C1 segment of cervical spinal cord (tissue), 14 donors: Measurements from ENCODE around the gene TNNC1.

Experiments used
- DNase-seq, 14 donors: peaks; one replicate each; lab custom pipeline; 2025; lab: John Stamatoyannopoulos, UW

Gene TNNC1

GRCh38 chr3:52453496-52454249 is at the start of gene TNNC1:
Gene TNNC1, minus strand, starts transcription at chr3:52454041. Its CDS starts 26 bp downstream, at chr3:52454015.
- no peak for DNase-seq

GRCh38 chr3:52502808-52503350 is 49.0 kb upstream of the TNNC1 start:
- DNase-seq: no peak

GRCh38 chr3:52502001-52502400 is 48.2 kb upstream of the TNNC1 start:
- DNase-seq: no peak

GRCh38 chr3:52501046-52501445 is 47.2 kb upstream of the TNNC1 start:
- no peak for DNase-seq

- peak in 7 of 14 donors; percentile 9 to 65 (median 42) for DNase-seq
Observed at GRCh38 chr3:52498137-52499054, 44.6 kb upstream of the TNNC1 start.

GRCh38 chr3:52495777-52496602 is 42.1 kb upstream of the TNNC1 start:
- peak in 1 of 14 donors; percentile 17 for DNase-seq

GRCh38 chr3:52494886-52495495 is 41.1 kb upstream of the TNNC1 start, which contains the start of gene STAB1:
Gene STAB1, plus strand, starts transcription at chr3:52495338. Its CDS starts 76 bp downstream, at chr3:52495414.
- no peak for DNase-seq

GRCh38 chr3:52494445-52494844 is 40.6 kb upstream of the TNNC1 start:
- peak in 1 of 14 donors; percentile 49 for DNase-seq

- DNase-seq: no peak
Observed at GRCh38 chr3:52493232-52494017, 39.6 kb upstream of the TNNC1 start.

- no peak for DNase-seq
Observed at GRCh38 chr3:52492059-52492458, 38.2 kb upstream of the TNNC1 start.

GRCh38 chr3:52490939-52491526 is 37.2 kb upstream of the TNNC1 start:
- DNase-seq: peak in 2 of 14 donors; percentile 3 to 21

GRCh38 chr3:52490035-52490938 is 36.4 kb upstream of the TNNC1 start:
- DNase-seq: peak in 1 of 14 donors; percentile 17

- DNase-seq: no peak
Observed at GRCh38 chr3:52489453-52489852, 35.6 kb upstream of the TNNC1 start.

- no peak for DNase-seq
Observed at GRCh38 chr3:52488746-52489145, 34.9 kb upstream of the TNNC1 start.

- no peak for DNase-seq
Observed at GRCh38 chr3:52487788-52488691, 34.2 kb upstream of the TNNC1 start.

GRCh38 chr3:52487050-52487787 is 33.4 kb upstream of the TNNC1 start:
- peak in 1 of 14 donors; percentile 33 for DNase-seq
